ENCODE results near the gene TTLL3. TPM values are rescaled to one million over a fixed set of nuclear protein-coding genes. Genes with fewer than 3 reads are reported as not detected.

The TTLL3 gene
- total RNA-seq, 1 experiment from 2014 or later: 10.3 TPM

DNA sequence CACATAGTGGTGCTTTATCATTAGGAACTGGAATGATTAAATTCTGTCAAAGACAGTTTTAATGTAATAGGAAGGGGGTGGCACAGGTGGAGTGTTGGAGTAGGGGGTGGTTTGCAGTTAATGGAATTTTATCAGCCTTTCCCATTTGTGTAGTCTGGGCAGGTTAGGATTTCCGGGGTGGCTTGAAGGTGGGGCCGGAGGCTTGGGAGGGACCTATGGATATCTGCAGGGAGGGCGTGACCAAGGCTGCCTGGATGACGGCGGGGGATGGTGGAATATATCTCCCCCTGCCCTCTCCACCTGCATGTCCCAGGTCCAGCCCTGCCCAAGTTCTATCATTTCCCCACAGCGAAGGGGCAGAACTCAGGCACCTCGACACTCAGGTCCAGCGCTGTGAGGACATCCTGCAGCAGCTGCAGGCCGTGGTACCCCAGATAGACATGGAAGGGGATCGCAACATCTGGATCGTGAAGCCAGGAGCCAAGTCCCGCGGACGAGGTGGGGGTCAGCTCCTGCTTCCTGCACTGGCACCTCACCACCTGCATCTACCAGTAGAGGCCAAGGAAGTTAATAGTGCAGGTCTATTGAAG, 15.5 kb downstream of the TTLL3 start:
- H3K36me3 ChIP-seq (ENCODE audit: control insufficient read depth, insufficient read depth, low read length): no peaks in the 10 kb centered on the region
- Mint-ChIP-seq H3K27ac (ENCODE audit: unreplicated experiment) (no peak overlapping the region), H3K36me3 (ENCODE audit: insufficient read depth, unreplicated experiment) (no peaks in the 10 kb centered on the region), H3K4me1 (ENCODE audit: low read depth, unreplicated experiment) (no peaks in the 10 kb centered on the region), H3K9me3 (ENCODE audit: unreplicated experiment) (no peaks in the 10 kb centered on the region), H3K4me3 (ENCODE audit: unreplicated experiment) (no peak overlapping the region), H3K27me3 (ENCODE audit: insufficient read depth, unreplicated experiment) (no peaks in the 10 kb centered on the region)
- intact Hi-C loops (cut with micrococcal nuclease; ENCODE audit: unreplicated experiment): loop anchor here (5.0 kb wide), 1 partner anchor 107 kb away; the partner anchor contains the start of gene CRELD1
- ChIA-PET POLR2A (no interaction called here), CTCF (no interaction called here)
- H3K4me3 ChIP-seq (ENCODE audit: low read depth, low read length): no peak overlapping the region
- DNase-seq: no peak
- no peaks in the 10 kb centered on the region for H3K4me1 ChIP-seq
- TF ChIP-seq CTCF (IDR thresholded peaks at IDR 0.05; ENCODE audit: insufficient read depth in 1 of 2, low read depth in 1 of 2, low read length in 1 of 2, severe bottlenecking in 1 of 2, unreplicated experiment in 1 of 2): no peak
- H3K9me3 ChIP-seq: no peaks in the 10 kb centered on the region
- BruUV-seq (replicated peaks): no TSS peak
- no peaks in the 10 kb centered on the region for H3K27me3 ChIP-seq (replicated peaks; ENCODE audit: control insufficient read depth, insufficient read depth, low read length)

- TF ChIP-seq CTCF (IDR thresholded peaks at IDR 0.05; ENCODE audit: insufficient read depth in 1 of 2, low read depth in 1 of 2, low read length in 1 of 2, severe bottlenecking in 1 of 2, unreplicated experiment in 1 of 2): peak; percentile 8 to 31
- no peaks in the 10 kb centered on the region for H3K4me1 ChIP-seq
- no peaks in the 10 kb centered on the region for H3K27me3 Mint-ChIP-seq (ENCODE audit: insufficient read depth, unreplicated experiment)
- peak in 1 of 2 experiments; percentile 64 for DNase-seq
- peaks cover 6% of the 10 kb centered on the region for H3K36me3 Mint-ChIP-seq (ENCODE audit: insufficient read depth, unreplicated experiment)
- BruUV-seq (replicated peaks): no TSS peak
- no peaks in the 10 kb centered on the region for H3K9me3 ChIP-seq
- H3K4me3 Mint-ChIP-seq (ENCODE audit: unreplicated experiment): no peak overlapping the region
- H3K9me3 Mint-ChIP-seq (ENCODE audit: unreplicated experiment): no peaks in the 10 kb centered on the region
- ChIA-PET POLR2A (interaction anchor here (0.6 kb wide), 1 partner anchor 15 kb away, joined by 3 read pairs; no protein-coding TSS in a partner anchor), CTCF (interaction anchor here (0.8 to 1.4 kb wide), 3 partner anchors 34 to 120 kb away, joined by 3 to 7 read pairs (median 4); no protein-coding TSS in a partner anchor)
- H3K27me3 ChIP-seq (replicated peaks; ENCODE audit: control insufficient read depth, insufficient read depth, low read length): no peaks in the 10 kb centered on the region
- no peaks in the 10 kb centered on the region for H3K36me3 ChIP-seq (ENCODE audit: control insufficient read depth, insufficient read depth, low read length)
- H3K27ac Mint-ChIP-seq (ENCODE audit: unreplicated experiment): no peak overlapping the region
- H3K4me3 ChIP-seq (ENCODE audit: low read depth, low read length): no peak overlapping the region
- intact Hi-C loops (cut with micrococcal nuclease; ENCODE audit: unreplicated experiment): loop anchor here (5.0 kb wide), 1 partner anchor 105 kb away; the partner anchor contains the start of gene CRELD1
- no peaks in the 10 kb centered on the region for H3K4me1 Mint-ChIP-seq (ENCODE audit: low read depth, unreplicated experiment)
Measured at GRCh38 chr3:9826815-9827573, 16.9 kb downstream of the TTLL3 start.

Data from Caco-2 (cell line).